OCI-M2 (cell line): ENCODE results near the gene PRAMEF17.
"Not testable (repeated sequence)": the region's sequence is repeated elsewhere in the genome, so short reads cannot be mapped to it uniquely, and the experiment has no call there.

ENCODE experiments used
- DNase-seq: peaks from one replicate; lab custom pipeline; 2025; ENCODE audit not compliant: unreplicated experiment; lab: John Stamatoyannopoulos, UW

PRAMEF17 gene

GRCh38 chr1:13439104-13439783 is 49.8 kb downstream of the PRAMEF17 start:
- not testable (repeated sequence) for DNase-seq
